Vagina (tissue), 2 donors: ENCODE data around the gene TEX54.

ENCODE experiments used
- POLR2A ChIP-seq, 2 donors: fragments of 450-650 bp; IDR thresholded peaks; one replicate each; pipeline ENCODE4 v1.6.1; 2017; ENCODE audit warnings: antibody characterized with exemption in 2 of 2, mild to moderate bottlenecking in 2 of 2, moderate library complexity in 2 of 2
- TF ChIP-seq, protein P1 (sequence below), 3 experiments: fragments of 450-650 bp in 2 of 3; fragments of 200-600 bp in 1 of 3; sonication (generic) in 1 of 3; IDR thresholded peaks; one replicate each; pipeline ENCODE4 v1.5.1; 2017 to 2019; ENCODE audit warnings: antibody characterized with exemption in 3 of 3, mild to moderate bottlenecking in 2 of 3, moderate library complexity in 2 of 3

DNA sequence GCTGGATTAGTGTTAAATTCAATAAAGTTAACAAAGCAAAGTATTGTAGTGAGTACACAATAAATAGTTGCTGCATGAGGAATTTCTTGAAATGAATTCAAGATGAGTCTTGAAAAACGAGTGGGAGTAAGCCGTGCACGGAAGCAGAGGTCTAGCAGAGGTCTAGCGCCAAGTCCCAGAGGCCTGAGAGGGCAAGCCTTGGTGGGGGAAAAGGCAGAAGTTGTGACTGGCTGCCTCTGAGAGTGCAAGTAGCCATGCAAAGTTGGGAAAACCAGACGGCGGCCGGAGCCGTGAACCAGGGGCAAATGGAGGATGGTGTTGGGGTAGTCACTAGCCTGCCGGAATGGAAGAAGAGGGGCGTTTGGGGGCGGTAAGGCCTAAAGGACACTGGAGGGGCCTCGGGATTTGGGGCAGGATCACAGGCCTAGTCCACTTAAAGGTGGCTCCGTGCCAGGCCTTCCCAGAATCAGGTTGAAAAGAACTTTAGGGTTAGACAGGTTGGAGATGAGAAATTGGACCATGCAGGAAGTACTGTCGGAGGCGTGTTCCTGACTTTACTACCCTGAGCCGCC is 47.7 kb upstream of the TEX54 start:
- TF ChIP-seq, protein P1, sequence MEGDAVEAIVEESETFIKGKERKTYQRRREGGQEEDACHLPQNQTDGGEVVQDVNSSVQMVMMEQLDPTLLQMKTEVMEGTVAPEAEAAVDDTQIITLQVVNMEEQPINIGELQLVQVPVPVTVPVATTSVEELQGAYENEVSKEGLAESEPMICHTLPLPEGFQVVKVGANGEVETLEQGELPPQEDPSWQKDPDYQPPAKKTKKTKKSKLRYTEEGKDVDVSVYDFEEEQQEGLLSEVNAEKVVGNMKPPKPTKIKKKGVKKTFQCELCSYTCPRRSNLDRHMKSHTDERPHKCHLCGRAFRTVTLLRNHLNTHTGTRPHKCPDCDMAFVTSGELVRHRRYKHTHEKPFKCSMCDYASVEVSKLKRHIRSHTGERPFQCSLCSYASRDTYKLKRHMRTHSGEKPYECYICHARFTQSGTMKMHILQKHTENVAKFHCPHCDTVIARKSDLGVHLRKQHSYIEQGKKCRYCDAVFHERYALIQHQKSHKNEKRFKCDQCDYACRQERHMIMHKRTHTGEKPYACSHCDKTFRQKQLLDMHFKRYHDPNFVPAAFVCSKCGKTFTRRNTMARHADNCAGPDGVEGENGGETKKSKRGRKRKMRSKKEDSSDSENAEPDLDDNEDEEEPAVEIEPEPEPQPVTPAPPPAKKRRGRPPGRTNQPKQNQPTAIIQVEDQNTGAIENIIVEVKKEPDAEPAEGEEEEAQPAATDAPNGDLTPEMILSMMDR (IDR thresholded peaks at IDR 0.05) = no peak
- no peak for TF ChIP-seq POLR2A (IDR thresholded peaks at IDR 0.05)
